ENCODE data around the gene DOCK1.
"Not testable (repeated sequence)": the region's sequence is repeated elsewhere in the genome, so short reads cannot be mapped to it uniquely, and the experiment has no call there.

Gene DOCK1

GRCh38 chr10:126903656-126904360 lies 1.4 kb upstream of the DOCK1 start:
- no peak for DNase-seq (ENCODE audit: low read depth in 2 of 2)

- DNase-seq (ENCODE audit: low read depth in 2 of 2): no peak
Measured at GRCh38 chr10:126904516-126904817, 761 bp upstream of the DOCK1 start.

DNA sequence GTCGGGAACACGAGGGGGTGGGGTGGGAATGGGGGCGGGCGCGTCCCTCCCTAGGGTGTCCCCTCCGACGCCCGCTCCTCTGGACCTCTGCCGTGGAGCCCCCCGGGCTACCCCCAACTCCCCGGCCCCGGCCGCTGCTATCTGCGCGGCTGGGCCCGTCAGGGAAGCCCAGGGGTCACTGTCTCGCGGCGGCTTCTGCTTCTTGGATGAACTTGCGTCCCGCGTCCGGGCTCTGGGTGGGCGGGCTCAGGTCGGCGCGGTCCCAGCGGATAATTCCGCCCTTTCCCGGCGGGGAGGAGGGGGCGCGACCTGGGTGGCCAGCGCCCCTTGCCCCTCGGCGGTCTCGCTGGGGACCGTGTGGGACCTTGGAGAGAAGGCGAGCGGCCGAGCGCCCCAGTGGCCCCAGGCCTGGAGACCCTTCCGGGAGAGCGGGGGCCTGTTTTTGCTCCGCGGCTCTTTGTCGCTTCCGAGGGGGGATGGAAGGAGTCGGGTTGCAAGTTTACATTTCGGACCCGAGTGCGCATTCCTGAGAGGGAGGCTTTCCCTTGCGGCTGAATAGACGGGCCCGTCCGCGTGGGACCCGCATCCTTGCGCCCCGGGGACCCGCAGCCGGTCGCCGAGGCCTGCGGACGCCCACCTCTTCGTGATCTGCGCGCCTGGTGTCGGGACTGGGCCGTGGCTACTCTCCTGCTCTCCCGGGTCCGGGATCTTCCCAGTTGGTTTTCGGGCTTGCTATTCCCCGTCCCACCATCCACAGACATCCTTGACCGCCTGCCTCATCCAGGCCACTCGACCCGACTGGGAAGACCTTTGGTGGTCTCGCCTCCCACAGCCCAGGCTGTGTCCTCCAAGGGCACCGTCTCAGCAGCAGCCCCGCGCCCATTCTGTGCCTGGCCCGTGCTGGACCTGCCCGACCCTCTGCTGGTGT lies 812 bp downstream of the DOCK1 start:
- no peak for DNase-seq (ENCODE audit: low read depth in 2 of 2)

GRCh38 chr10:126906704-126907422 lies 1.6 kb downstream of the DOCK1 start:
- DNase-seq (ENCODE audit: low read depth in 2 of 2): no peak

DNA sequence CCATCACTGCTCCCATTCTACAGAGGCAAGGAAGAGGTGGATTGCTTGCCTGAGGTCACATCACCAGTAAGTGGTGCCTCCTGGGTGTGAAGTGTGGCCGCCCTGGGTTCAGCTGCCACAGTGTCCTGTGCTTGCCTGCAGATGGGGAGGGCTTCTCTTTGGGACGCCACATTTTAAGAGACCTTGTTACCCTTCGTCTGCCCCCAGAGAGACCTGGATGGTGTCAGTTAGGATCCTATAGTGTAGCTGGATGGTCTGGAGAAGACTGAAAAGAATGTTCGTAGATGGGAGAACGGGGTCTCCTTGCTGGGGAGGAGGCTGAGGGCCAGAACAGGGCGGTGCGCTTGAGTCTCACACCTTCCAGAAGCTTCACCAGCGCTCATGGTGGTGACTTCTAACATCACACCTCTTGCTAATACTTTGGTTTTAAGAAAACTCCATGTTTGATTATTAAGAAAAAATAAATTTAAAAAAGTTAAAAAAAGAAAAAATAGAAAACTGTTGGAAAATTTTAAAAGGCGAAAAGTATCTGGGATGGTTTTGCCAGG lies 2.3 kb downstream of the DOCK1 start:
- no peak for DNase-seq (ENCODE audit: low read depth in 2 of 2)

GRCh38 chr10:126908225-126908624 lies 3.0 kb downstream of the DOCK1 start:
- no peak for DNase-seq (ENCODE audit: low read depth in 2 of 2)

- DNase-seq (ENCODE audit: low read depth in 2 of 2): no peak
Measured at GRCh38 chr10:126908729-126909128, 3.5 kb downstream of the DOCK1 start.

DNA sequence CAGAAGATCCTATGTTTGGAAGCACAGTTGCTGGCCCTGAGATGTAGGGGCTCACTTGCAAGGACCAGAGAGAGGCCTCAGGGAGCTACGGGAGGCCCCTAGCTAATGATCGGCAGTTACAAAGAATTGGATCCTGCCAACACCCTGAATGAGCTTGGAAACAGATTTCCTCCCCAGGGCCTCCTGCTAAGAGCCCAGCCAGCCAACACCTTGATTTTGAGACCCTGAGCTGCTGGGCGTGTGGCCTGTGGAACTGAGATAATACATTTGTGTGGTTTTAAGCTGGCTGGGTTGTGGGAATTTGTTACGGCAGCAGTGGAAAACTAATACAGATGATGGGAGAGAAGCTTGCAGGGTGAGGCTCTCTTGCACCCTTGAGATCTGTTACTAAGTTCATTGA lies 3.9 kb downstream of the DOCK1 start:
- DNase-seq (ENCODE audit: low read depth in 2 of 2): no peak

GRCh38 chr10:126910196-126910595 lies 5.0 kb downstream of the DOCK1 start:
- DNase-seq (ENCODE audit: low read depth in 2 of 2): no peak

DNA sequence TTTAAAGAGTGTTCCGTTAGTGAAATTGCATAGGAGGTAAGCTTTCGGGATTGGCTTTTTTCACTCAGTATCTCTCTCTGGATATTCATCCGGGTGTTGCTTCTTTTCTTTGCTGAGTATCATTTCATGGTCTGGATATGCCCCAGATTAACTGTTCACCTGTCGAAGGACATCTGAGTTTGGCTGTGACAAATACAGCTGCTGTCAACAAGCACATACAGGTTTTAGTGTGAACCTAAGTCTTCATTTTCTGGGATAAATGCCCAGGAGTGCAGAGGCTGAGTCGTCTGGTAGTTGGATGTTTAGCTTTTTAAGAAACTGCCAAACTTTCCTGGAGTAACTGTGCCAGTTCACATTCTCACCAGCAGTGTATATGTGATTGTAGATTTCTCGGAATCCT lies 5.6 kb downstream of the DOCK1 start:
- DNase-seq (ENCODE audit: low read depth in 2 of 2): no peak

- DNase-seq (ENCODE audit: low read depth in 2 of 2): no peak
Measured at GRCh38 chr10:126911301-126911700, 6.1 kb downstream of the DOCK1 start.

- no peak for DNase-seq (ENCODE audit: low read depth in 2 of 2)
Measured at GRCh38 chr10:126913316-126913715, 8.1 kb downstream of the DOCK1 start.

- DNase-seq (ENCODE audit: low read depth in 2 of 2): no peak
Measured at GRCh38 chr10:126914561-126914960, 9.3 kb downstream of the DOCK1 start.

- DNase-seq (ENCODE audit: low read depth in 2 of 2): not testable (repeated sequence)
Measured at GRCh38 chr10:126916952-126917351, 11.7 kb downstream of the DOCK1 start.

DNA sequence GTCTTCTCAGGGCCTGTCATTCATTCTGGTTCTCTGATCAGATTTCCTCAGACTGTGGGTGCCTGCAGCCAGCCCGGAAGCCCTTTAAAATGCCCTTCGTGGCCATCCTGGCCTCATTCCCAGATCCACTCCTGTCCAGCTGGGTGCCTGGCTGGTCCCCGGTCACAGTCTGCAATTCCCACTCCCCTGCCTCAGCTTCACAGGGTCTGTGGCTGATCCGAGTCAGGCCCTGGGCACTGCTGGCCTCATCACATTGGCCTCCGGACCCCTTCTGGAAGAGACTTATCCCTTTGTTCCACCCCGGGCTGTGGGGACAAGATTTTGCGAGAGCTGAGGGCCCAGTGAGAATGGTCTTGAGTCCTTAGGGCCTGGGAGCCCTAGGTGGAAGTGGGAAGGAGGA lies 12.1 kb downstream of the DOCK1 start:
- DNase-seq (ENCODE audit: low read depth in 2 of 2): no peak

DNA sequence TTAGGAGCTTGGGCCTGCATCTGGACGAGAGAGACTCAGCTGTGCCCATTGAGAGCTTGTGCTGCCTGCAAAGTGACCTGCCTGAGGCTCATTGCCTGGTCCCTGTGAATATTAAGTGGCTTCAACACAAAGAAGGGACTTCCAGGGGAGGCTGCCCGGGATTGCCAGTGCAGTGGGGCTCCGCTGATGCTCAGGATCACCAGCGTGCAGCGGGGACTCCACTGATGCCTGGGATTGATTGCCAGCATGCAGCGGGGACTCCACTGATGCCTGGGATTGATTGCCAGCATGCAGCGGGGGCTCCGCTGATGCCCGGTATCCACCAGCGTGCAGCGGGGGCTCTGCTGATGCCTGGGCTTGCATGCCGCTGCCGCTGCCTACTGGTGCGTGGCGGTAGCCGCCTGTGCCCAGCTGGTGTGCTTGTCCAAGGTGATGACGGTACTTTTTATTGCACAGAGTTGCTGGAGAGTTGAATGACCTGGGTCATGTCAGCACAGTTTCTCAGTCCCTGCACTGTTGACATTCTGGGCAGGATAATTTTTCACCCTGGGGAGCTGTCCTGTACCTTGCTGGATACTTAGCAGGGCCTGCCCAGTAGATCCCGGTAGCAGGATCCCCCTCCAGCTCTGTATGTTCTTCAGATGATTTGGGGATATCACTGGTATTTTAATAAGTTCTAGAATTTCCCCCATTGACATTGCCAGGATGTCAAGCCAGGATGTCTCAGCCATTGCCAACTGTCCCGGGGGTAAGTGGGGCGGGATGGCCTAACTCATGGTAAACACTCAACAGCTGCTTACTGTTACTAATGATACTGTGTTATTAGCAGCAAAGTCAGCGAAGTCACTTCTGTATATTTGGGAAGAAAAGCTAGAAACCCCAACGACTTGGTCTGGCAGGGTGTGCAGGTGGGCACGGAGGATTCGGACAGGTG lies 13.0 kb downstream of the DOCK1 start:
- DNase-seq (ENCODE audit: low read depth in 2 of 2): no peak

- no peak for DNase-seq (ENCODE audit: low read depth in 2 of 2)
Measured at GRCh38 chr10:126919426-126919825, 14.2 kb downstream of the DOCK1 start.

DNA sequence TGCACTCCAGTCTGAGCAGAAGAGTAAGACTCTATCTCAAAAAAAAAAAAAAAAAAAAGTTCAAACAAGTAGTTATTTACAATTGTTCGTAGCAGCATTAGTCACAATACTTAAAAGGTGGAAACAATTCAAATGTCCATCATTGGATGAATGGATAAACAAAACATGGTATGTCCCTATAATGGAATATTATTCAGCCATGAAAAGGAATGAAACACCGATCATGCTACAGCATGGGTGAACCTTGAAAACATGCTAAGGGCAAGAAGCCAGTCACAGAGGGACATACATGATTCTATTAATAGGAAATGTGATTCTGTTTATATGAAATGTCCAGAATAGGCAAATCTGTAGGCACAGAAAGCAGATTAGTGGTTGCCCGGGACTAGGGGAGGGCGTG lies 15.9 kb downstream of the DOCK1 start:
- no peak for DNase-seq (ENCODE audit: low read depth in 2 of 2)

- DNase-seq (ENCODE audit: low read depth in 2 of 2): no peak
Measured at GRCh38 chr10:126921974-126922525, 16.8 kb downstream of the DOCK1 start.

GRCh38 chr10:126924180-126924914 lies 19.1 kb downstream of the DOCK1 start:
- no peak for DNase-seq (ENCODE audit: low read depth in 2 of 2)

Data from stimulated activated CD8-positive, alpha-beta memory T cell treated with anti-CD3 and anti-CD28 coated beads, Interleukin-7, amount 100 ng/mL, for 1 hour (primary cell).